Measurements from ENCODE around the gene COL21A1.

Gene COL21A1

GRCh38 chr6:56246881-56247653, at the start of gene COL21A1:
Gene COL21A1 (minus strand): TSS chr6:56247580. CDS start chr6:56182618, 64,962 bp downstream.
- H3K27ac ChIP-seq: no peak within 1 kb of the TSS
- TF ChIP-seq ZFX (IDR thresholded peaks at IDR 0.05): no peak
- TF ChIP-seq CTCF (conservative IDR thresholded peaks at IDR 0.05): no peak

- TF ChIP-seq ZFX (IDR thresholded peaks at IDR 0.05) (no peak), CTCF (conservative IDR thresholded peaks at IDR 0.05) (no peak)
- H3K27ac ChIP-seq: no peak overlapping the region
These were observed 46.4 kb upstream of the COL21A1 start for GRCh38 chr6:56293781-56294180.

- no peak overlapping the region for H3K27ac ChIP-seq
These were observed 45.3 kb upstream of the COL21A1 start for GRCh38 chr6:56292505-56293181.

GRCh38 chr6:56291302-56291917, 44.0 kb upstream of the COL21A1 start:
- TF ChIP-seq ZFX (IDR thresholded peaks at IDR 0.05) (no peak), CTCF (conservative IDR thresholded peaks at IDR 0.05) (no peak)
- H3K27ac ChIP-seq: no peak overlapping the region

More at GRCh38 chr6:56292505-56293181, 45.3 kb upstream of the COL21A1 start:
- TF ChIP-seq CTCF (conservative IDR thresholded peaks at IDR 0.05): peak; percentile 63
- no peak for TF ChIP-seq ZFX (IDR thresholded peaks at IDR 0.05)

GRCh38 chr6:56289721-56290120, 42.3 kb upstream of the COL21A1 start:
- no peak overlapping the region for H3K27ac ChIP-seq
- TF ChIP-seq ZFX (IDR thresholded peaks at IDR 0.05): no peak
- TF ChIP-seq CTCF (conservative IDR thresholded peaks at IDR 0.05): no peak

- TF ChIP-seq CTCF (conservative IDR thresholded peaks at IDR 0.05): no peak
- TF ChIP-seq ZFX (IDR thresholded peaks at IDR 0.05): no peak
These were observed 41.0 kb upstream of the COL21A1 start for GRCh38 chr6:56288347-56288746.

GRCh38 chr6:56282391-56282790, 35.0 kb upstream of the COL21A1 start:
- no peak overlapping the region for H3K27ac ChIP-seq
- no peak for TF ChIP-seq ZFX (IDR thresholded peaks at IDR 0.05)
- no peak for TF ChIP-seq CTCF (conservative IDR thresholded peaks at IDR 0.05)

More at GRCh38 chr6:56288347-56288746, 41.0 kb upstream of the COL21A1 start:
- no peak overlapping the region for H3K27ac ChIP-seq

Measured in C4-2B (cell line).